IPS DF 19.7 (cell line): ENCODE results near the gene EXT2.

Experiments used
- DNase-seq: peaks from one replicate; pipeline ENCODE4 v3.0.0-alpha.2; 2013; ENCODE audit warnings: low read depth, low spot score

EXT2 gene

GRCh38 chr11:44165432-44165831 lies 70.0 kb downstream of the EXT2 start:
- DNase-seq: no peak

- no peak for DNase-seq
Observed at GRCh38 chr11:44167046-44167445, 71.6 kb downstream of the EXT2 start.

- no peak for DNase-seq
Observed at GRCh38 chr11:44171518-44171917, 76.0 kb downstream of the EXT2 start.

GRCh38 chr11:44172966-44173365 lies 77.5 kb downstream of the EXT2 start:
- no peak for DNase-seq

GRCh38 chr11:44174842-44175241 lies 79.4 kb downstream of the EXT2 start:
- no peak for DNase-seq

- no peak for DNase-seq
Observed at GRCh38 chr11:44176546-44177213, 81.2 kb downstream of the EXT2 start.

- DNase-seq: no peak
Observed at GRCh38 chr11:44177905-44178304, 82.4 kb downstream of the EXT2 start.

GRCh38 chr11:44178381-44178780 lies 82.9 kb downstream of the EXT2 start:
- DNase-seq: no peak

GRCh38 chr11:44179173-44179572 lies 83.7 kb downstream of the EXT2 start:
- DNase-seq: no peak

- no peak for DNase-seq
Observed at GRCh38 chr11:44180107-44180506, 84.6 kb downstream of the EXT2 start.

GRCh38 chr11:44185522-44185921 lies 90.0 kb downstream of the EXT2 start:
- no peak for DNase-seq

- DNase-seq: no peak
Observed at GRCh38 chr11:44186321-44186930, 90.9 kb downstream of the EXT2 start.

GRCh38 chr11:44188643-44189042 lies 93.2 kb downstream of the EXT2 start:
- no peak for DNase-seq

GRCh38 chr11:44189986-44190882 lies 94.8 kb downstream of the EXT2 start:
- DNase-seq: no peak

GRCh38 chr11:44190883-44191230 lies 95.4 kb downstream of the EXT2 start:
- DNase-seq: peak; percentile 42

- no peak for DNase-seq
Observed at GRCh38 chr11:44191322-44192016, 96.0 kb downstream of the EXT2 start.

GRCh38 chr11:44192017-44192385 lies 96.5 kb downstream of the EXT2 start:
- no peak for DNase-seq

- DNase-seq: no peak
Observed at GRCh38 chr11:44192462-44193100, 97.1 kb downstream of the EXT2 start.

GRCh38 chr11:44193856-44194255 lies 98.4 kb downstream of the EXT2 start:
- DNase-seq: no peak

GRCh38 chr11:44198146-44198724 lies 102.8 kb downstream of the EXT2 start:
- no peak for DNase-seq

- DNase-seq: no peak
Observed at GRCh38 chr11:44199298-44199697, 103.8 kb downstream of the EXT2 start.
